Small intestine (tissue), 16 donors: ENCODE results near the gene GAL3ST2. TPM values are rescaled to one million over a fixed set of nuclear protein-coding genes. Genes with fewer than 3 reads are reported as not detected.
"Not testable (repeated sequence)": the region's sequence is repeated elsewhere in the genome, so short reads cannot be mapped to it uniquely, and the experiment has no call there.

Experiments used
- DNase-seq, 2 donors: peaks; one replicate each; pipeline versions ENCODE4 v3.0.0 to v3.0.0-alpha.2; 2013
- FAIRE-seq: peaks from 2 replicates; lab custom pipeline; 2012; peaks lifted over from hg19 to GRCh38; lab: Jason Lieb, UNC
- H3K27ac ChIP-seq, 3 donors: one replicate each; pipeline ENCODE4 v1.5.1; 2013; ENCODE audit warnings: low read length in 2 of 3, mild to moderate bottlenecking in 2 of 3, control low read depth in 1 of 3, inconsistent platforms in 1 of 3, low read depth in 1 of 3, moderate library complexity in 1 of 3
- H3K27me3 ChIP-seq, 3 donors: one replicate each; pipeline ENCODE4 v1.6.1; 2013; ENCODE audit warnings: low read length in 3 of 3, inconsistent platforms in 1 of 3; ENCODE audit not compliant: control insufficient read depth in 3 of 3, insufficient read depth in 3 of 3
- H3K36me3 ChIP-seq, 3 donors: one replicate each; pipeline ENCODE4 v1.6.1; 2013; ENCODE audit warnings: low read length in 3 of 3, inconsistent platforms in 1 of 3, low read depth in 1 of 3, mild to moderate bottlenecking in 1 of 3, moderate library complexity in 1 of 3; ENCODE audit not compliant: control insufficient read depth in 3 of 3, insufficient read depth in 2 of 3
- H3K4me1 ChIP-seq, 3 donors: one replicate each; pipeline ENCODE4 v1.6.1; 2013; ENCODE audit warnings: low read length in 2 of 3, inconsistent platforms in 1 of 3, low read depth in 1 of 3, mild to moderate bottlenecking in 1 of 3, moderate library complexity in 1 of 3; ENCODE audit not compliant: control insufficient read depth in 3 of 3, insufficient read depth in 2 of 3
- H3K4me3 ChIP-seq, 3 donors: one replicate each; pipeline ENCODE4 v1.5.1; 2013; ENCODE audit warnings: low read length in 3 of 3, control low read depth in 1 of 3, inconsistent platforms in 1 of 3, low read depth in 1 of 3, mild to moderate bottlenecking in 1 of 3, moderate library complexity in 1 of 3
- H3K9me3 ChIP-seq, 2 donors: one replicate each; pipeline ENCODE4 v1.6.1; 2013; ENCODE audit warnings: low read depth in 1 of 2, low read length in 1 of 2; ENCODE audit not compliant: control insufficient read depth in 2 of 2, insufficient read depth in 1 of 2
- WGBS, 3 donors: extraction: QIAGEN DNeasy Blood & Tissue Kit; methylation state at CpG; one replicate each; pipeline ENCODE4 v1.1.7; 2013; 5-methylcytosine and 5-hydroxymethylcytosine counted together
- long read RNA-seq, 10 donors: transcript quantifications; one replicate each; lab custom pipeline, GENCODE V29; 2026
- polyA plus RNA-seq, 4 donors: library from polyadenylated mRNA; stranded (reverse) in 3 of 4; unstranded in 1 of 4; fragments of 200-250 nt in 3 of 4; fragments of 120-200 nt in 1 of 4; gene quantifications; one replicate each; pipeline versions ENCODE4 v1.2.1 to v1.2.3, GENCODE V29; 2013
- donor health status: healthy with polysubstance abuse.
- donor health status: control.
- donor health status: control.
- donor health status: Bipolar disorder and iron deficiency.
- donor health status: healthy.

The GAL3ST2 gene
- under 1 TPM in 2 of 4 donors, not detected in 2; 0.03 to 0.04 TPM for polyA plus RNA-seq
- long read RNA-seq, donor 1, result 0 reads
- long read RNA-seq, donor 2, result 0 reads
- long read RNA-seq, donor 3, result 0 reads
- long read RNA-seq, donor 4, result 0 reads
- long read RNA-seq, donor 5, result 0 reads
- long read RNA-seq, donor 6, result 0 reads
- long read RNA-seq, donor 7, result 0 reads
- long read RNA-seq, donor 8, result 0 reads
- long read RNA-seq, donor 9, result 0 reads
- long read RNA-seq, donor 10, result 0 reads

DNA sequence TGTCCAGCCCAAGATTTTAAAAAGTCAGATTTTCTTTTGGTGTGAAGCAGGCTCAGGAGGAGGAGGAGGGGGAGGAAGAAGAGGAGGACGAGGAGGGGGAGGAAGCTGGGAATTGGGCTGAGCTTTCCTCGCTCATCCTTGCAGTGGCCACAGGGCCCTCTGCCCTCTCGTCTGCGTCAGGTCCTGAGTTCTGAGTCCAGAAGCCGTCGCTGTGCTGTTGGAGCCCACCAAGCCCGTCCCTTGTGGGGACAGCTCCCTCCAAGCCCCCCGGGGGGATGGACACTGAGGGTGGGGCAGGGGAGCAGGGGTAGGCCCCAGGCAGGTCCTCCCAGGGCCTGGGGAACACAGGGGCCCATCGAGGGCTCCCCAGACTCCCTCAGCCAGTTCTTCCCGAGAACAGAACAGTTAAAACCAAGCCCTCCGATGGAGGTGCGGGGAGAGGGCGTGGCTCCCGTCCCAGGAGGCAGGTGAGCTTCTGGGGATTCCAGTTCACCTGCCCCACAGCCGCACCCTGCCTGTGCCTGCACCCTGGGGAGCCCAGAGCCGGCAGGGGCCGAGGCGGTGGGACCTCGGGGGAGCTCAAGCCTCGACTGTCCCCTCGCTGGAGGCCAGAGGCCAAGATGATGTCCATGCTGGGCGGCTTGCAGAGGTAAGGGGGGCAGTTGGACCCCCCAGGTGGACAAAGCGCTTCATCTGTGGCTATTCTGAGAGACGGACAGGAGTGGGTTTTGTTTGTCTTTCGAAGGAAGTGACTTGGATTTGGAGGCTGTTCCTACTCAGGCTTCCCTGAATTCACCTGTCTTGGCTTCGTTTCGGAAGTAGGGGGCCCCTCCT lies at the start of gene GAL3ST2:
TSS of gene GAL3ST2 (plus strand) at position 487 of the 834 bp plus-strand sequence. CDS start at position 621, 134 bp downstream.
- H3K27me3 ChIP-seq, result peaks cover 0 to 2% (median 0%) of the 10 kb centered on the region in 3 donors
- FAIRE-seq (no peak), DNase-seq (no peak)
- 36 to 72% (median 57%) methylated on average over 26 to 27 of the region's 27 CpGs for WGBS, 3 donors
- H3K36me3 ChIP-seq, result no peaks in the 10 kb centered on the region
- H3K4me3 ChIP-seq, result no peak within 1 kb of the TSS
- H3K4me1 ChIP-seq, result peaks cover 0 to 9% (median 2%) of the 10 kb centered on the region in 3 donors
- no peak within 1 kb of the TSS for H3K27ac ChIP-seq
- H3K9me3 ChIP-seq, result peaks cover 0 to 3% of the 10 kb centered on the region in 2 donors

DNA sequence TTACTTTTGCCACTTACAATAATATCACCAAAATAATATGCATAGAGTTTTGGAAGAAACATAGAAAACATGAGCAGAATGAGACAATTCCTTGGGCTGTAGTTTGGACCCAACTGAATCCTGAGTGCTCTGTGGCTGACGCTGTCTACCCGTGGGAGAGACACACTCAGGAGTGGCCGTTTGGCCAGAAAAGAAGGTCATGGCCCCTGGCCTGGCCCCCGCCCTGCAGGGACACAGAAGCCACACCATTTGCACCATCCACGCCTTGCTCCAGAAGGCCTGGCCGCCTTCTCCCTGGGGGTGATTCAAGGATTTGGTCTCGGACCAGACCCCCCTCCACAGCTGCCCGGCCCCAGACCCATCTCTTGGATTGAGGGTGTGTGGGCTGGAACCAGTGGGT lies 48.6 kb upstream of the GAL3ST2 start:
- Histone ChIP-seq H3K4me3 (no peak overlapping the region), H3K9me3 (peaks cover 0 to 19% of the 10 kb centered on the region in 2 donors), H3K4me1 (no peaks in the 10 kb centered on the region), H3K27ac (no peak overlapping the region), H3K27me3 (no peaks in the 10 kb centered on the region), H3K36me3 (peaks cover 0 to 47% (median 6%) of the 10 kb centered on the region in 3 donors)
- DNase-seq, result no peak
- FAIRE-seq, result no peak
- 84 to 90% (median 88%) methylated on average over 8 of the region's 8 CpGs for WGBS, 3 donors

DNA sequence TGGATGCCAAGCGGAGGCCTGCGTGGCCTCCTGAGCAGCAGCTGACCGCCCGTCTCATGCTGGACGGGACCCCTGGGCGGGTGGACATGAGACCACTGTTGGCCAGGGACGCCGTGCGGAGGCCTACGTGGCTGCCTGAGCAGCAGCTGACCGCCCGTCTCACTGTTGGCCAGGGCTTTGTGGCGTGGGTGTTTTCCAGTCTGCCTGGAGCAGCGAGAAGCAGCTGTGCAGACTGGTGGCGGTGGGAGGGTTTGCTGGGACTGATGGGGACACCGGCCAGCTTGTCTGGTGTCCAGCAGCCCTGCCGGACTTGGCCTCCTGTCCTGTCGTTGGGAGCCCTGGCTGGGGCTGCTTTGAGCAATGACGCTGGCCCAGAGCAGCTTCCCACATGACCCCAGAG lies 48.0 kb upstream of the GAL3ST2 start:
- no peak overlapping the region for H3K27ac ChIP-seq
- peaks cover 0 to 40% (median under 1%) of the 10 kb centered on the region in 3 donors for H3K36me3 ChIP-seq
- DNase-seq (no peak), FAIRE-seq (no peak)
- H3K4me1 ChIP-seq, result no peaks in the 10 kb centered on the region
- H3K9me3 ChIP-seq, result peaks cover 0 to 13% of the 10 kb centered on the region in 2 donors
- WGBS, 3 donors, result 82 to 91% (median 86%) methylated on average over 19 of the region's 19 CpGs
- no peak overlapping the region for H3K4me3 ChIP-seq
- H3K27me3 ChIP-seq, result no peaks in the 10 kb centered on the region

DNA sequence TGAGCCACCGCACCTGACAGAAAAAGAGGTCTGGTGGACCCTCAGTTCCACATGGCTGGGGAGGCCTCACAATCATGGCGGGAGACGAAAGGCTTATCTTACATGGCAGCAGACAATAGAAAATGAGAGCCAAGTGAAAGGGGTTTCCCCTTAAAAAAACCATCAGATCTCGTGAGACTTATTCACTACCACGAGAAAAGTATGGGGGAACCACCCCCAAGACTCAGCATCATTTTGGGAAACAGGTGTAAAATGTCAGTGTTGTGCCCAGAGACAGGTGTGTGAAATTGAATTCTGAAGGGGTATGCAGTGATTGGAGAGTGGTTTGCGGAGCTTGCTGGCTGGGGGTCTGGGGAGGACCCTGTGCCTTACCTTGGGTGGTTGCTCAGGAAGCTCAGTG lies 46.8 kb upstream of the GAL3ST2 start:
- DNase-seq, result no peak
- no peak for FAIRE-seq
- WGBS, 3 donors, result 87 to 91% (median 88%) methylated on average over 6 of the region's 6 CpGs
- peaks cover 0 to under 1% of the 10 kb centered on the region in 2 donors for H3K9me3 ChIP-seq
- H3K27ac ChIP-seq, result no peak overlapping the region
- no peaks in the 10 kb centered on the region for H3K4me1 ChIP-seq
- no peaks in the 10 kb centered on the region for H3K27me3 ChIP-seq
- H3K36me3 ChIP-seq, result peaks cover 0 to 28% (median 0%) of the 10 kb centered on the region in 3 donors
- no peak overlapping the region for H3K4me3 ChIP-seq

DNA sequence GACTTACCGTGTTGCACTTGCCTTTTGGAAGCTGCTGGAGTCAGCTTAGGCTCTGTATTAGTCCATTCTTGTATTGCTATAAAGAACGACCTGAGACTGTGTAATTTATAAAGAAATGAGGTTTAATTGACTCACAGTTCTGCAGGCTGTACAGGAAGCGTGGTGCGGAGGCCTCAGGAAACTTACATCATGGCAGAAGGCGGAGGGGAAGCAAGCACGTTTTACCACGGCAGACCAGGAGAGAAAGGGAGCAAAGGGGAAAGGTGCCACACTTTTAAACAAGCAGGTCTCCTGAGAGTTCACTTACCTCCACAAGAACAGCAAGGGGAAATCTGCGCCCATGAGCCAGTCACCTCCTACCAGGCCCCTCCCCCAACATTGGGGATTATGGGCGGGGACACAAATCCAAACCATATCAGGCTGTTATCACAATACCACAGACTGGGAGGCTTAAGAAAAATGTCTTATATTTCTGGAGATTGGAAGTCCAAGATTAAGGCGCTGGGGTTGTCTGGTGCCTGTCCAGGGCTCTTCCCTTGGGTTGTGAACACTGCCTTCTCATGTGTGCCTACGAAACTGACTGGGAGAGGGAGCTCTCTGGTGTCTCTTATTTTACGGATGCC lies 45.8 kb upstream of the GAL3ST2 start:
- no peaks in the 10 kb centered on the region for H3K9me3 ChIP-seq

DNA sequence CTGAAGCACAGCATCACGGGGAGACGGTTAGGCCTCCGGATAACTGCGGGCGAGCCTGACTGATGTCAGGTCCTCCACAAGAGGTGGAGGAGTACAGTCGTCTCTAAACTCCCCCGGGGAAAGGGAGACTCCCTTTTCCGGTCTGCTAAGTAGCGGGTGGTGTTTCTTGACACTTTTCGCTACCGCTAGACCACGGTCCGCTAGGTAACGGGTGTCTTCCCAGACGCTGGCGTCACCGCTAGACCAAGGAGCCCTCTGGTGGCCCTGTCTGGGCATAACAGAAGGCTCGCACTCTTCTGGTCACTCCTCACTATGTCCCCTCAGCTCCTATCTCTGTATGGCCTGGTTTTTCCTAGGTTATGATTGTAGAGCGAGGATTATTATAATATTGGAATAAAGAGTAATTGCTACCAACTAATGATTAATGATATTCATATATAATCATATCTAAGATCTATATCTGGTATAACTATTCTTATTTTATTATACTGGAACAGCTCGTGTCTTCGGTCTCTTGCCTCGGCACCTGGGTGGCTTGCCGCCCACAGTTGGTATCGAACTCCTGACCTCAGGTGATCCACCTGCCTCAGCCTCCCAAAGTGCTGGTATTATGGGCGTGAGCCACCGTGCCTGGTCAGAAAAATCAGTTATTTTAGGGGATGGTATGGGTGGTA lies 44.0 kb upstream of the GAL3ST2 start:
- 32 to 45% (median 35%) methylated on average over 19 to 25 of the region's 26 CpGs for WGBS, 3 donors
- H3K4me3 ChIP-seq, H3K27me3 ChIP-seq, H3K27ac ChIP-seq, FAIRE-seq, H3K9me3 ChIP-seq, H3K4me1 ChIP-seq: not testable (repeated sequence)
- peak; percentile 12 to 19 for DNase-seq
- H3K36me3 ChIP-seq, result peaks cover 0 to 25% (median 0%) of the 10 kb centered on the region in 3 donors

More for the DNA sequence above, 45.8 kb upstream of the GAL3ST2 start:
- Histone ChIP-seq H3K27me3 (no peaks in the 10 kb centered on the region), H3K4me3 (no peak overlapping the region), H3K4me1 (no peaks in the 10 kb centered on the region), H3K27ac (no peak overlapping the region), H3K36me3 (peaks cover 0 to 23% (median 0%) of the 10 kb centered on the region in 3 donors)
- DNase-seq (no peak), FAIRE-seq (no peak)
- 72 to 86% (median 79%) methylated on average over 12 of the region's 12 CpGs for WGBS, 3 donors

DNA sequence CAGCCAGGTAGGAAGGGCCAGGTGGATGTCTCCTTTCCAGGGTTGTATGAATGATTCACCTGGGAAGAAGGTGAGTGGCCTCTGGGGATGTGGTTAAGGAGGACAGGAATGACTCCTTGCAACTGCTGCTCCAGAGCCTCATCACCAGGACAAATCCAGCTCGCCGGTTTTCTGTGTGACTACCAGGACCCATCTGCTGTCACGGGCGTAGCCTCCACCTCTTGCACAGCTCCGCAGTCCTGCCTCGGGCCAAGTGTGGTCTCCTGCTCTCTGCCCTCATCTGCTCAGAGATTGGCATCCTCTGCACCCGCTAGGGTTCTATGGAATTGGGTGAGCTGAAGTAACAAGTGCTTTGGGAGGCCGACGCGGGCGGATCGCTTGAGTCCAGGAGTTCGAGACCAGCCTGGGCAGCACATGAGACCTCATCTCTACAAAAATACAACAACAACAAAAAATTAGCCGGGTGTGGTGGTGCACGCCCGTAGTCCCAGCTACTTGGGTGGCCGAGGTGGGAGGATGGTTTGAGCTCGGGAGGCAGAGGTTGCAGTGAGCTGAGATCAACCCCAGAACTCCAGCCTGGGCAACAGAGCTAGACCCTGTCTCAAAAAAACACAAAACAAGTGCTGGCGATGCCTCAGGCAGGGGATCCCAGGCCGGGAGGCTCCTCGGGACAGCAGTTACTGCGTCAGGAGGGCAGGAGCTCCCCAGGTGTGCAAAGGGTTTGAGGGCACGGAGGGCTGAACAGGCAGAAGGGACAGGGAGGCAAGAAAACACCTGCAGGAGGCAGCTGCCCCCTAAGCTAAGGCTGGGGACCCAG lies 43.0 kb upstream of the GAL3ST2 start:
- FAIRE-seq, result no peak
- H3K27ac ChIP-seq, result peak overlapping the region in 1 of 3 donors; percentile 45
- no peaks in the 10 kb centered on the region for H3K4me1 ChIP-seq
- H3K36me3 ChIP-seq, result peaks cover 0 to 25% (median 0%) of the 10 kb centered on the region in 3 donors
- 79 to 85% (median 81%) methylated on average over 23 of the region's 23 CpGs for WGBS, 3 donors
- peak overlapping the region in 2 of 3 donors; percentile 32 to 82 for H3K4me3 ChIP-seq
- H3K27me3 ChIP-seq, result no peaks in the 10 kb centered on the region
- DNase-seq, result no peak
- H3K9me3 ChIP-seq, result no peaks in the 10 kb centered on the region
